HepG2 (cell line): Measurements from ENCODE around the gene MAPK10. TPM values are rescaled to one million over a fixed set of nuclear protein-coding genes. Genes with fewer than 3 reads are reported as not detected.

Experiments used
- ATAC-seq: fragments of 200-7000 bp; cut with Tn5 transposase; 3 replicates; pipeline ENCODE4 v1.9.1; 2020; ENCODE audit warnings: mild to moderate bottlenecking, moderate library complexity
- BruUV-seq: library from RNA; stranded (reverse); fragments of 400-500 nt; replicated peaks from 2 replicates; lab custom pipeline; 2021; lab: Mats Ljungman, UMichigan
- CTCF ChIA-PET: fragments of 300-600 bp; formaldehyde crosslinking; extraction: SDS; loops from one replicate; lab custom pipeline; 2021; ENCODE audit warnings: low total read pairs, inconsistent platforms, low intra/inter-chr PET ratio; lab: Yijun Ruan, JAX
- POLR2A ChIA-PET: fragments of 350-600 bp; sonication (Branson Sonifier 250); formaldehyde crosslinking; loops from one replicate; lab custom pipeline; 2020; ENCODE audit warnings: antibody characterized with exemption, inconsistent platforms; lab: Yijun Ruan, JAX
- DNase-seq: peaks from one replicate; pipeline ENCODE4 v3.0.0-alpha.2; 2015; ENCODE audit warnings: low spot score
- FAIRE-seq: peaks from 3 replicates; lab custom pipeline; 2011; peaks lifted over from hg19 to GRCh38; lab: Jason Lieb, UNC
- H2AFZ ChIP-seq: one replicate; pipeline ENCODE4 v1.6.1; 2011; ENCODE audit warnings: low read length, inconsistent platforms
- H3K27ac ChIP-seq: fragments of 300-600 bp; 3 replicates; pipeline ENCODE4 v1.8.0; 2011; ENCODE audit warnings: mixed run types, mild to moderate bottlenecking, mixed read lengths, low read length, inconsistent platforms; ENCODE audit not compliant: insufficient read depth; ENCODE audit errors: extremely low read length
- H3K27me3 ChIP-seq, 2 experiments: fragments of 200-600 bp in 1 of 2; 2 replicates in 1 of 2; 3 replicates in 1 of 2; pipeline versions ENCODE4 v1.6.0 to v1.8.0; 2011; ENCODE audit warnings: low read length in 2 of 2, mild to moderate bottlenecking in 2 of 2, moderate library complexity in 2 of 2, inconsistent platforms in 1 of 2; ENCODE audit not compliant: insufficient read depth in 2 of 2, control insufficient read depth in 1 of 2
- H3K36me3 ChIP-seq, 2 experiments: fragments of 200-600 bp in 1 of 2; replicated peaks in 1 of 2; 2 replicates in 1 of 2; 3 replicates in 1 of 2; pipeline versions ENCODE4 v1.5.1 to v1.8.0; 2011; ENCODE audit warnings: low read length in 2 of 2, inconsistent platforms in 1 of 2; ENCODE audit not compliant: insufficient read depth in 2 of 2, control insufficient read depth in 1 of 2
- H3K4me1 ChIP-seq: 2 replicates; pipeline ENCODE4 v1.5.1; 2012; ENCODE audit warnings: low read length, inconsistent platforms; ENCODE audit not compliant: insufficient read depth
- H3K4me2 ChIP-seq: 2 replicates; pipeline ENCODE4 v1.6.0; 2011; ENCODE audit warnings: low read depth, low read length, inconsistent platforms
- H3K4me3 ChIP-seq, 3 experiments: fragments of 200-600 bp in 1 of 3; sonication (generic), shearing (Covaris generic) in 1 of 3; replicated peaks in 1 of 3; 2 replicates each; pipeline ENCODE4 v1.5.1; 2011 to 2016; ENCODE audit warnings: low read length in 3 of 3, inconsistent platforms in 2 of 3, low read depth in 2 of 3, mild to moderate bottlenecking in 2 of 3, control low read depth in 1 of 3, mixed read lengths in 1 of 3; ENCODE audit not compliant: insufficient read depth in 1 of 3
- H3K79me2 ChIP-seq: one replicate; pipeline ENCODE4 v1.6.1; 2011; ENCODE audit warnings: low read length, inconsistent platforms; ENCODE audit not compliant: insufficient read depth
- H3K9ac ChIP-seq: 2 replicates; pipeline ENCODE4 v1.6.0; 2011; ENCODE audit warnings: mild to moderate bottlenecking, low read depth, low read length, inconsistent platforms; ENCODE audit not compliant: insufficient read depth
- H3K9me3 ChIP-seq: 2 replicates; pipeline ENCODE4 v1.5.1; 2012; ENCODE audit warnings: mild to moderate bottlenecking, low read length
- H4K20me1 ChIP-seq: 2 replicates; pipeline ENCODE4 v1.6.0; 2011; ENCODE audit warnings: inconsistent platforms, mild to moderate bottlenecking, low read length, moderate library complexity; ENCODE audit not compliant: insufficient read depth
- DDIT3 ChIP-seq: sonication (generic); formaldehyde crosslinking; IDR thresholded peaks from 2 replicates; pipeline ENCODE4 v1.4.0; 2020; ENCODE audit warnings: mild to moderate bottlenecking, missing genetic modification reagents
- FOSL2 ChIP-seq: sonication (generic); formaldehyde crosslinking; IDR thresholded peaks from 2 replicates; pipeline ENCODE4 v1.4.0; 2020; ENCODE audit warnings: missing genetic modification reagents
- HDAC1 ChIP-seq: sonication (generic); formaldehyde crosslinking; IDR thresholded peaks from 2 replicates; pipeline ENCODE4 v1.5.1; 2020; ENCODE audit warnings: mild to moderate bottlenecking, missing genetic modification reagents
- RAD51 ChIP-seq: fragments of 450-650 bp; IDR thresholded peaks from 2 replicates; pipeline ENCODE4 v1.6.1; 2016; ENCODE audit warnings: borderline replicate concordance
- RBM39 ChIP-seq: fragments of 200-400 bp; formaldehyde crosslinking; IDR thresholded peaks from one replicate; pipeline ENCODE4 v1.6.1; 2018; ENCODE audit warnings: antibody characterized with exemption, mild to moderate bottlenecking, low read depth, low read length; ENCODE audit not compliant: poor library complexity, severe bottlenecking
- SP2 ChIP-seq: sonication (generic); formaldehyde crosslinking; IDR thresholded peaks from 2 replicates; pipeline ENCODE4 v1.5.1; 2020; ENCODE audit warnings: mild to moderate bottlenecking, missing genetic modification reagents
- SP5 ChIP-seq: IDR thresholded peaks from 2 replicates; pipeline ENCODE4 v1.6.1; 2016; ENCODE audit warnings: low read depth, borderline replicate concordance
- TBX3 ChIP-seq: fragments of 450-650 bp; IDR thresholded peaks from 2 replicates; pipeline ENCODE4 v1.6.1; 2017; ENCODE audit warnings: antibody characterized with exemption, mild to moderate bottlenecking, inconsistent platforms, borderline replicate concordance
- ZNF142 ChIP-seq: sonication (generic); formaldehyde crosslinking; IDR thresholded peaks from 2 replicates; pipeline ENCODE4 v1.4.0; 2020; ENCODE audit warnings: missing genetic modification reagents
- ZNF317 ChIP-seq: sonication (generic); formaldehyde crosslinking; IDR thresholded peaks from 2 replicates; pipeline ENCODE4 v1.5.0; 2020; ENCODE audit warnings: mild to moderate bottlenecking, missing genetic modification reagents
- ZNF337 ChIP-seq: sonication (generic); formaldehyde crosslinking; IDR thresholded peaks from 2 replicates; pipeline ENCODE4 v1.5.1; 2020; ENCODE audit warnings: missing genetic modification reagents, low read depth, mild to moderate bottlenecking, borderline replicate concordance
- ZNF362 ChIP-seq: sonication (generic); formaldehyde crosslinking; IDR thresholded peaks from 2 replicates; pipeline ENCODE4 v1.4.0; 2020; ENCODE audit warnings: missing genetic modification reagents, mild to moderate bottlenecking, borderline replicate concordance
- ZNF484 ChIP-seq: sonication (generic); formaldehyde crosslinking; IDR thresholded peaks from 2 replicates; pipeline ENCODE4 v1.5.1; 2020; ENCODE audit warnings: mild to moderate bottlenecking, low read depth, missing genetic modification reagents, borderline replicate concordance
- ZNF605 ChIP-seq: sonication (generic); formaldehyde crosslinking; IDR thresholded peaks from 2 replicates; pipeline ENCODE4 v1.8.0; 2022; ENCODE audit warnings: mild to moderate bottlenecking, missing genetic modification reagents
- ZSCAN20 ChIP-seq: sonication (generic); formaldehyde crosslinking; IDR thresholded peaks from 2 replicates; pipeline ENCODE4 v1.4.0; 2020; ENCODE audit warnings: missing genetic modification reagents, mild to moderate bottlenecking, borderline replicate concordance
- WGBS: methylation state at CpG from one replicate; pipeline ENCODE4 v1.1.6; 2017; ENCODE audit warnings: low lambda C conversion rate; 5-methylcytosine and 5-hydroxymethylcytosine counted together
- in situ Hi-C: cut with HindIII; loops from 2 replicates; pipeline ENCODE4 v1.10.0; 2017; ENCODE audit warnings: low pct_unique_long_range_greater_than_20kb; ENCODE audit not compliant: extremely low pct_ligation_motif_present
- intact Hi-C: fragments of 100-400 bp; cut with micrococcal nuclease; formaldehyde crosslinking; loops from one replicate; pipeline ENCODE4 v1.10.0; 2022; ENCODE audit not compliant: unreplicated experiment
- polyA plus RNA-seq, 8 experiments: library from polyadenylated mRNA; depleted of rRNA in 3 of 8; stranded (reverse) in 7 of 8; unstranded in 1 of 8; fragments of >200 nt; fragmentation: Illumina TruSeq in 4 of 8; extraction: Trizol in 4 of 8; gene quantifications; 2 replicates each; pipeline versions ENCODE4 v1.2.1 to v1.2.3, GENCODE V29; 2011 to 2016; ENCODE audit warnings: low read depth in 4 of 8, missing spikeins in 1 of 8, mixed read lengths in 1 of 8; ENCODE audit not compliant: insufficient read depth in 1 of 8
- total RNA-seq, 5 experiments: library from RNA; depleted of rRNA; stranded (reverse); fragments of >200 nt; fragmentation: Illumina TruSeq; extraction: Trizol; gene quantifications; 2 replicates each; pipeline ENCODE4 v1.2.3, GENCODE V29; 2016; ENCODE audit warnings: low read depth in 1 of 5

MAPK10 gene
- total and polyA plus RNA-seq, 2 of the 13 experiments (the other 11 are each of a cell fraction or from before 2014, with no cell fraction given) = not detected

GRCh38 chr4:86346320-86346719, 13.5 kb downstream of the MAPK10 start:
- WGBS = 47% methylated on average over 3 of the region's 3 CpGs
- DNase-seq = no peak
- intact Hi-C loops (no loop called here), in situ Hi-C loops (no loop called here)
- H3K27me3 ChIP-seq = no peaks in the 10 kb centered on the region
- no peaks in the 10 kb centered on the region for H3K36me3 ChIP-seq
- no peak for ATAC-seq
- BruUV-seq = no TSS peak
- no peak overlapping the region for H2AFZ ChIP-seq
- FAIRE-seq = no peak
- ChIA-PET CTCF (no interaction called here), POLR2A (no interaction called here)
- no peaks in the 10 kb centered on the region for H3K79me2 ChIP-seq
- H3K4me3 ChIP-seq = no peak overlapping the region
- H3K4me2 ChIP-seq = no peak overlapping the region
- H3K4me1 ChIP-seq = no peaks in the 10 kb centered on the region
- no peaks in the 10 kb centered on the region for H4K20me1 ChIP-seq
- no peak overlapping the region for H3K27ac ChIP-seq
- no peaks in the 10 kb centered on the region for H3K9me3 ChIP-seq
- no peak overlapping the region for H3K9ac ChIP-seq
- TF ChIP-seq RBM39 = no peak
- no peak for TF ChIP-seq FOSL2
- no peak for TF ChIP-seq ZNF142
- TF ChIP-seq ZNF484 (CRISPR knock-in tag) = no peak
- no peak for TF ChIP-seq ZNF362 (CRISPR knock-in tag)
- no peak for TF ChIP-seq ZSCAN20 (CRISPR knock-in tag)
- TF ChIP-seq DDIT3 (CRISPR knock-in tag) = no peak
- TF ChIP-seq ZNF337 (CRISPR knock-in tag) = no peak
- no peak for TF ChIP-seq TBX3
- no peak for TF ChIP-seq ZNF605 (CRISPR knock-in tag)
- no peak for TF ChIP-seq HDAC1
- no peak for TF ChIP-seq RAD51
- no peak for TF ChIP-seq ZNF317 (CRISPR knock-in tag)
- TF ChIP-seq SP5 (CRISPR knock-in tag) = no peak
- TF ChIP-seq SP2 (CRISPR knock-in tag) = no peak
